Gastrocnemius medialis (tissue), 4 donors: ENCODE data around the gene SH3BGRL2.

Source experiments
- CTCF ChIP-seq, 5 experiments: fragments of 450-650 bp in 3 of 5; fragments of 200-600 bp in 2 of 5; sonication (generic) in 2 of 5; IDR thresholded peaks in 4 of 5; conservative IDR thresholded peaks in 1 of 5; 1 replicate in 4 of 5; 2 replicates in 1 of 5; pipeline ENCODE4 v1.5.1; 2016 to 2019; ENCODE audit warnings: antibody characterized with exemption in 5 of 5, mild to moderate bottlenecking in 3 of 5, moderate library complexity in 3 of 5
- POLR2A ChIP-seq, 2 donors: fragments of 450-650 bp; IDR thresholded peaks; one replicate each; pipeline ENCODE4 v1.6.1; 2017; ENCODE audit warnings: antibody characterized with exemption in 2 of 2, mild to moderate bottlenecking in 2 of 2, moderate library complexity in 2 of 2

- TF ChIP-seq POLR2A (IDR thresholded peaks at IDR 0.05) (no peak), CTCF (IDR thresholded peaks at IDR 0.05 in 4 of 5, conservative IDR thresholded peaks at IDR 0.05 in 1 of 5) (no peak)
Measured at GRCh38 chr6:79669766-79670165, 38.6 kb downstream of the SH3BGRL2 start.
